ENCODE results near the gene ACYP2.

The ACYP2 gene

DNA sequence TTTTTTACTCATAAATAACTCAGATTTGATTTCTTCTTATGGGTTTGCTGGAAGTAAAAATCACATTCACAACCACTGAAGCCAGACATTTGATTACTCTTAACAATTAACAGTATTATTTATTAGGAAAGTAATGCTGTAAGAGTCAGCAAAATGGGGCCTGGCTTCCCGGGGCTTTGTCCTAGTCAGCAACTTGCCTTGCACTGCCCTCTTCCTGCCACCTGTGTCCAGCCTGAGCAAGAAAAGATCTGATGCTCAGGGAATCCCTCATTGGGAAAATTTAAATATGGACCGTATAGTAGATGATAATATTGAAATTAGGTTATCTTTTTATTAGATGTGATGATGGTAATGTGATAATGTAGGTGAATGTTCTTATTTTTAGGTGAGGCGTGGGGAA lies 30.8 kb upstream of the ACYP2 start:
- TF ChIP-seq, protein P1, sequence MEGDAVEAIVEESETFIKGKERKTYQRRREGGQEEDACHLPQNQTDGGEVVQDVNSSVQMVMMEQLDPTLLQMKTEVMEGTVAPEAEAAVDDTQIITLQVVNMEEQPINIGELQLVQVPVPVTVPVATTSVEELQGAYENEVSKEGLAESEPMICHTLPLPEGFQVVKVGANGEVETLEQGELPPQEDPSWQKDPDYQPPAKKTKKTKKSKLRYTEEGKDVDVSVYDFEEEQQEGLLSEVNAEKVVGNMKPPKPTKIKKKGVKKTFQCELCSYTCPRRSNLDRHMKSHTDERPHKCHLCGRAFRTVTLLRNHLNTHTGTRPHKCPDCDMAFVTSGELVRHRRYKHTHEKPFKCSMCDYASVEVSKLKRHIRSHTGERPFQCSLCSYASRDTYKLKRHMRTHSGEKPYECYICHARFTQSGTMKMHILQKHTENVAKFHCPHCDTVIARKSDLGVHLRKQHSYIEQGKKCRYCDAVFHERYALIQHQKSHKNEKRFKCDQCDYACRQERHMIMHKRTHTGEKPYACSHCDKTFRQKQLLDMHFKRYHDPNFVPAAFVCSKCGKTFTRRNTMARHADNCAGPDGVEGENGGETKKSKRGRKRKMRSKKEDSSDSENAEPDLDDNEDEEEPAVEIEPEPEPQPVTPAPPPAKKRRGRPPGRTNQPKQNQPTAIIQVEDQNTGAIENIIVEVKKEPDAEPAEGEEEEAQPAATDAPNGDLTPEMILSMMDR (IDR thresholded peaks at IDR 0.05; ENCODE audit: low read depth, low read length) = no peak; the same call in 1 of the 2 replicates
- DNase-seq = no peak
- Histone ChIP-seq H3K4me1 (no peaks in the 10 kb centered on the region), H3K27me3 (no peaks in the 10 kb centered on the region), H3K4me3 (ENCODE audit: low read depth, low read length) (no peak overlapping the region), H3K9me3 (no peaks in the 10 kb centered on the region), H3K36me3 (no peaks in the 10 kb centered on the region)

DNA sequence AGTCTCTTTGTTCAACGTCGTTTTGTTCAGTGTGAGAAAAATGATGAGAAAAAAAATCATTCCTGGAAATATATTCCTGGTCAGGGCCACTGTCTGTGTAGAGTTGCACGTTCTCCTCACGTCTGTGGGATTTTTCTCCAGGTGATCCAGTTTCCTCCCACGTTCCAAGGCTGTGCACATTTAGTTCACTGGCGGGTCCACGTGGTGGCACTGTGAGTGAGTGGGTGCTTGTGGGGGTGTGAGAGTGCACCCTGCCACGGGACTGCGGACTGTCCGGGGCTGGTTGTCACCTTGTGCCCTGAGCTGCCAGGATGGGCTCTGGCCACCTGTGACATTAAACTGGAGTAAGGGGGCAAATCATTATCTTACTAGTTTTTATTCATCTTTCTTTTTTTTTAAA lies 30.3 kb upstream of the ACYP2 start:
- no peaks in the 10 kb centered on the region for H3K4me1 ChIP-seq
- TF ChIP-seq, protein P1 (IDR thresholded peaks at IDR 0.05; ENCODE audit: low read depth, low read length) = 0 out of 2 replicates have a peak, but pooled peaks have one; percentile 11

DNA sequence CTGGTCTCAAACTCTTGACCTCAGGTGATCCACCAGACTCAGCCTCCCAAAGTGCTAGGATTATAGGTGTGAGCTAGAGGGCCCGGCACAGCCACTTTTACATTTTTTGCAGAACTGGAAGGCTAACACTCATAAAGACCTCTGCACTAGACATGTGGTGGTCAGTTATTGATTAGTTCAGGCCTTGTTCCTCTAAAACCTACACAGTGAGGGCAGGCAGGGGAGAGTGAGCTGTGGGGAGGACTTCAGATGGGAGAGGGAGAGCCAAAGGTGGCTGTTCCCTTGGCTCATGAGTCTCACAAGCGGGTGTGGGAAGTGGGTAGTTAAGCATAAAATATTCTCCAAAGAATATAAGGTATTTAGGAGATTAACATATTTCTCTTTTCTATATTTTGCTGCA lies 29.3 kb upstream of the ACYP2 start:
- Histone ChIP-seq H3K27me3 (no peaks in the 10 kb centered on the region), H3K9me3 (no peaks in the 10 kb centered on the region), H3K36me3 (no peaks in the 10 kb centered on the region), H3K4me3 (ENCODE audit: low read depth, low read length) (no peak overlapping the region), H3K4me1 (no peaks in the 10 kb centered on the region)
- no peak for DNase-seq
- TF ChIP-seq, protein P1 (IDR thresholded peaks at IDR 0.05; ENCODE audit: low read depth, low read length) = no peak

More for the DNA sequence above, 30.3 kb upstream of the ACYP2 start:
- Histone ChIP-seq H3K9me3 (no peaks in the 10 kb centered on the region), H3K4me3 (ENCODE audit: low read depth, low read length) (no peak overlapping the region), H3K27me3 (no peaks in the 10 kb centered on the region), H3K36me3 (no peaks in the 10 kb centered on the region)
- DNase-seq = no peak

DNA sequence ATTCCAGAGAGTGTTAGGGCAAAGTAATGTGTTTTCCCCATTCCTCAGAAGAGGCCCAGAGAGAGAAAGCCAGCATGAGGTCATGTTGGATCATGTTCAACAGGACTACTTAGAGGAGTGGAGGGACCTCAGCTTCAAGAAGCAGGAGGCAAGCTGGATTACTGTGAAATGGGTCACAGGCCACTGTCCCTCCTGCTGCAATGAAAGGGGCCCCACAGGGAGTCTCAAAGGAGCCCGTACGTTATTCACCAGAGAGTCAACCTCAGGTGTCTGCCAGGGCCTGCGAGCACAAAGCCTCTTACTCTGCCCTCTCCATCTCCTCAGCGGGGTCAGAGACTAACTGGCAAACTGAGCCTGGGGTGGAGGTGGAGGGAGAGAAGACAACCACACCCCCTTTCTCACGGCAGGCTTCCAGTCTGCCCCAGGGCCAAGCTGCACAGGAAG lies 27.2 kb upstream of the ACYP2 start:
- Histone ChIP-seq H3K4me1 (no peaks in the 10 kb centered on the region), H3K27me3 (no peaks in the 10 kb centered on the region), H3K36me3 (no peaks in the 10 kb centered on the region), H3K9me3 (no peaks in the 10 kb centered on the region), H3K4me3 (ENCODE audit: low read depth, low read length) (no peak overlapping the region)
- TF ChIP-seq, protein P1 (IDR thresholded peaks at IDR 0.05; ENCODE audit: low read depth, low read length) = no peak
- no peak for DNase-seq

DNA sequence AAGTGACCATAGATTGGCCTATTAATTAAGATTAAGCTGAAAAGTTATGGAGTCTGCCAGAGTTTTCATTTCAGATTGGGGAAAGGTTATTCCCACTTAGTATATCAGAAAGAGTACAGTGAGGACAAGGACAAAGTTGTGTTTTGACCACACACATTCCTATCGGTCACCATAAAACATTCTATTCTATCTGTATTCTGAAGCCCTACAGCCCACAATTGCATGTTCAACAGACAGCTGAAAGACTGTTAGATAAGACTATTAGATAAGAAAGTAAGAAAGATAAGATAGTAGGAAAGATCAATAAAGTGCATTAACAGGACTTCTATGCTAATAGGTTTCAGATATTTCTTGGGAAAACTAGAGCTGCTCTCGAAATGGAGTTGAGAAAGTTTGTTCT lies 26.7 kb upstream of the ACYP2 start:
- H3K36me3 ChIP-seq = no peaks in the 10 kb centered on the region
- TF ChIP-seq, protein P1 (IDR thresholded peaks at IDR 0.05; ENCODE audit: low read depth, low read length) = no peak
- no peaks in the 10 kb centered on the region for H3K4me1 ChIP-seq
- DNase-seq = no peak
- H3K27me3 ChIP-seq = no peaks in the 10 kb centered on the region
- H3K9me3 ChIP-seq = no peaks in the 10 kb centered on the region
- no peak overlapping the region for H3K4me3 ChIP-seq (ENCODE audit: low read depth, low read length)

DNA sequence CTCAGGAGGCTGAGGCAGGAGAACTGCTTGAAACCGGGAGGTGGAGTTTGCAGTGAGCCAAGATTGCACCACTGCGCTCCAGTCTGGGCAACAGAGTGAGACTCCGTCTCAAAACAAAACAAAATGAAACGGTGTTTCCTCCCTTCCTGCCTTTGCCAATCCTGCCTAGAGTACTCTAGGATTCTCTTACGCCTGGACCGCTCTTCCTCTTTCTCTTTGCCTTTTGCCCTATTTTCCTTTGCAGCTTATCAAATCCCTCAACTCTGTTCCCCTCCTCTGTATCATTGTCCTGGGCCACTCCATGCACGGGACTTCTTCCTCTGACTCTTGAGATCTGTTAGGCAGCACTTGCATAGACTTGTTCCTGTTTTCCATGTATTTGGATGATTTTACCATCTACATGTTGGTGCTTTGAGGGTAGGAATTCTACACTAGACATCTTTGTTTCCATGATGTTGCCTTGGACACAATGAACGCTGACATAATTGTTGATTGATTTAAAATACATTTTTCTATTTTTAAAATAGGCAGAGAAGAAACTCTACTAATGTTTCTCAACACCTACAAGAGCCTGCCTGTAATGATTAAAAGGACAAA lies 24.8 kb upstream of the ACYP2 start:
- TF ChIP-seq, protein P1 (IDR thresholded peaks at IDR 0.05; ENCODE audit: low read depth, low read length) = no peak
- Histone ChIP-seq H3K36me3 (no peaks in the 10 kb centered on the region), H3K4me1 (no peaks in the 10 kb centered on the region), H3K9me3 (no peaks in the 10 kb centered on the region), H3K4me3 (ENCODE audit: low read depth, low read length) (no peak overlapping the region), H3K27me3 (no peaks in the 10 kb centered on the region)
- DNase-seq = no peak

Measured in BE2C (cell line).